Mammary epithelial cell (primary cell): Measurements from ENCODE around the gene TPSD1.

Experiments used
- CTCF ChIP-seq, 2 donors: IDR thresholded peaks in 1 of 2; conservative IDR thresholded peaks in 1 of 2; 2 replicates each; pipeline ENCODE4 v1.5.1; 2011 to 2012; ENCODE audit warnings: inconsistent platforms in 2 of 2, low read length in 2 of 2, mild to moderate bottlenecking in 2 of 2, control low read depth in 1 of 2, low read depth in 1 of 2; ENCODE audit not compliant: insufficient read depth in 1 of 2; ENCODE audit errors: extremely low read depth in 1 of 2
- EZH2 ChIP-seq: IDR thresholded peaks from 2 replicates; pipeline ENCODE4 v1.6.1; 2012; ENCODE audit warnings: low read length, inconsistent platforms, borderline replicate concordance

GRCh38 chr16:1259760-1260068 is 3.8 kb downstream of the TPSD1 start:
- TF ChIP-seq CTCF (conservative IDR thresholded peaks at IDR 0.05 in 1 of 2, IDR thresholded peaks at IDR 0.05 in 1 of 2; ENCODE audit: extremely low read depth in 1 of 2, insufficient read depth in 1 of 2, low read depth in 1 of 2, low read length in 2 of 2) (no peak), EZH2 (no peak)
